Stimulated activated CD8-positive, alpha-beta memory T cell treated with anti-CD3 and anti-CD28 coated beads, Interleukin-15, amount 100 ng/mL, for 24 hours (primary cell): ENCODE measurements around the gene STK33.

Experiments used
- DNase-seq: peaks from one replicate; pipeline ENCODE4 v3.0.0-alpha.2; 2020; ENCODE audit warnings: low read depth

STK33 gene

GRCh38 chr11:8426076-8426475 lies 168.0 kb downstream of the STK33 start:
- DNase-seq: no peak

- DNase-seq: no peak
Observed at GRCh38 chr11:8415195-8415594, 178.8 kb downstream of the STK33 start.

GRCh38 chr11:8408151-8408941 lies 185.7 kb downstream of the STK33 start:
- DNase-seq: no peak

- DNase-seq: no peak
Observed at GRCh38 chr11:8403310-8403709, 190.7 kb downstream of the STK33 start.

GRCh38 chr11:8392886-8393285 lies 201.1 kb downstream of the STK33 start:
- DNase-seq: no peak

GRCh38 chr11:8392166-8392565 lies 201.9 kb downstream of the STK33 start:
- DNase-seq: no peak

- no peak for DNase-seq
Observed at GRCh38 chr11:8390851-8391612, 203.0 kb downstream of the STK33 start.

- DNase-seq: no peak
Observed at GRCh38 chr11:8389029-8389996, 204.7 kb downstream of the STK33 start.

- no peak for DNase-seq
Observed at GRCh38 chr11:8387693-8388092, 206.3 kb downstream of the STK33 start.

GRCh38 chr11:8387141-8387540 lies 206.9 kb downstream of the STK33 start:
- DNase-seq: no peak

GRCh38 chr11:8386134-8386864 lies 207.7 kb downstream of the STK33 start:
- no peak for DNase-seq

- DNase-seq: no peak
Observed at GRCh38 chr11:8384199-8384821, 209.7 kb downstream of the STK33 start.

GRCh38 chr11:8383627-8384026 lies 210.4 kb downstream of the STK33 start:
- no peak for DNase-seq

- DNase-seq: no peak
Observed at GRCh38 chr11:8383227-8383626, 210.8 kb downstream of the STK33 start.

GRCh38 chr11:8382436-8383053 lies 211.5 kb downstream of the STK33 start:
- no peak for DNase-seq

GRCh38 chr11:8381871-8382396 lies 212.1 kb downstream of the STK33 start:
- DNase-seq: no peak

GRCh38 chr11:8381343-8381742 lies 212.7 kb downstream of the STK33 start:
- no peak for DNase-seq

GRCh38 chr11:8375932-8376331 lies 218.1 kb downstream of the STK33 start:
- DNase-seq: no peak

GRCh38 chr11:8375460-8375859 lies 218.6 kb downstream of the STK33 start:
- no peak for DNase-seq

GRCh38 chr11:8374716-8375115 lies 219.3 kb downstream of the STK33 start:
- DNase-seq: no peak
